ENCODE data around the gene SPOCD1.

- TF ChIP-seq CTCF (IDR thresholded peaks at IDR 0.05; ENCODE audit: low read depth, low read length) (no peak), POLR2A (IDR thresholded peaks at IDR 0.05; ENCODE audit: extremely low read depth, insufficient read length) (no peak), MAX (IDR thresholded peaks at IDR 0.05; ENCODE audit: low read depth, low read length) (no peak)
These were observed 60.6 kb downstream of the SPOCD1 start for GRCh38 chr1:31755197-31755611.
